HG02571 (cell line): ENCODE measurements around the gene BRICD5.

Source experiments
- ATAC-seq: cut with Tn5 transposase; IDR thresholded peaks from one replicate; pipeline ENCODE4 v1.9.1; 2021; ENCODE audit warnings: mild to moderate bottlenecking, moderate library complexity; ENCODE audit not compliant: unreplicated experiment

Gene BRICD5

DNA sequence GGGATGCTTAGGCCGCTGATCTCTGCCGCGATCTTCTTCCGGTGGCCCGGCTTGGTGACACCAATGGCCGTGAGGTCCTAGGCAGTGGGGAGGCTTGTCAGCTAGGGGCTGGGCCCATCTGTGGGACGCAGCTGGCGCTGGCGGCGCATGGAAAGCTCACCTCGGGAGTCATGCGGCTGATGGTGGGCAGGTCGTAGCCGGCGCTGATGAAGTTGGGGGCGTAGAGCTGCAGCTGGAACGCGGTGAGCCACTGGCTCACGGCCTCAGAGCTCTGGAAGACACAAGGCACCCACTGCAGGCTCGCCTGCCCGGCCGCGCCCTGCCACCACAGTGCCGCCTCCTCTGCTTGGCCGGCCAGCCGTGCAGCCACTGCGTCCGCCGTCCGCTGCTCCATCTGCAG, 27.0 kb downstream of the BRICD5 start:
- no peak for ATAC-seq

DNA sequence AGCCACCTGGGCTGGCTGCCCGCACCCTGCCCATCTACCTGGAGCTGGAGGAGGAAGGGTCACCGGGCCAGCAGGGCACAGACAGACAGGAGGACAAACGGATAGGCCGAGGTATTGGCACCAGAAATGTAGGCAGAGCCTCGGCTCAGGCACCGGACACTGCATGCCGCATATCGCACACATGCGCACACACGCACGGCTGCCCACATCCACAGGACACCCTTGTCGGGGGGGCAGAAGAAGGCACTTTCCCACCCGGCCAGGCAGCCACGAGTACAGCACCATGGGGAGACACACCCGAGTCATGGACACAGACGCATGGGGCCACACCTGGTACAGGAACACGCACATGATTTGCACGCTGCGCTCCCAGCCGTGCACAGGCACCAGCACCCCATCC, 28.7 kb downstream of the BRICD5 start:
- ATAC-seq = no peak

DNA sequence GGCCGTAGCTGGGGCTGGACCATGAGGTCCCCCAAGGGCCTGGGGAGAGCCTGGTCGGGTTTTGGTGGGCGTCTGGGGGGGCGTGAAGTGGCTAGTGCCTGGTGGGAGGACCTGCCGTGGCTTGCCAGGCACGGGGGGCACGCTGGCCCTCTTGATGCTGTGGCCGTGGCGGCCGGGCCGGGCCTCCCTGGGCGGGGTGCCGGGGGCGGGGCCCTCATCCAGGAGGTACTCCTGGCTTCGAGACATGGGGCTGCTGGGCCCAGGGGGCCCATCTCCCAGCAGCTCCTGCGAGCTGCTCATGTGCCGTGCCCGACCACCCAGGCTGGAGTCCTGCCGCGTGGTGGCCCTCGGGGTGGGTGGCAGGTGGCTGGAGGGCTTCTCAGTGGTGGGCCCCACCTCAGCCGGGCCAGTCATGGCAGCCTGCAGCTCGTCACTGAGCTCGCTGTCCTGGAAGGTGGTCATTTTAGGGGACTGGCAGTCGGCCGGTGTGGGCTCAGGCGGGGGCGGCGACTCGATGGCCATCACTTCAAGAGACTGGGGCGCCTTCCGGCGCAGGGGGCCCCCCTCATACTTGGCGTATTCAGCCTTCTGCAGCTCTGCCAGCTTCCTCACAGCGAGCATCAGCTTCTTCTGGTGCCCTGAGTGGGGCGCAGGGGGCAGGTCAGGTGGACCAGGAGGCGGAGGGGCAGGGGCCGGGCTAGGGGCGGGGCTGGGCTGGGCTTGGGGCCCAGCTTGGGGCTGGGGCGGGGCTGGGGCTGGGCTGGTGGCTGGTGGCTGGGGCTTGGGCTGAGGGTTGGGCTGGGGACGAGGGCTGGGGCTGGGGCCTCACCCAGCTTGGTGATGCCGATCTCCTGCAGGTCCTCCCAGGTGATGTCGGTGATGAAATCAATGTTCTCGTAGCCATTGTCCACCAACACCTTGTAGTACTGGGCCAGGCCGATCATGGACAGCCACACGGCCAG, 29.4 kb downstream of the BRICD5 start:
- ATAC-seq = no peak

DNA sequence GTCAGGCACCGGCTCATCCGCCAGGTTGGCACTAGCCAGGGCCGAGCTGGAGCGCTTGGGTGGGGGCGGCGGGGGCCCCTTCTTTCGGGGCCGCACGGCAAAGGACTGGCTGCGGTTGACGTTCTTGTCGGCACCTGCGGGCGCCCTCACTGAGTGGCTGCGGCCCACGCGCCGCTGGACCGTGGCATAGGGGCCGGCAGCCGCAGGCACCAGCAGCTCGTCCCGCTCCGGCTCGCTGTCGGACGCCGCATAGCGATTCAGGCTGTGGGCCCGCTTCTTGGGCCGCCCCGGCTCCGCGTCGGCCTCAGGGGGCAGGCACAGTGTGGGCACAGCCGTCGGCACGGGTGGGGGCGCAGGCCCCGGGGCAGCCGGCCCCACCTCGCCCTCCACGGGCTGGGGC, 30.2 kb downstream of the BRICD5 start:
- no peak for ATAC-seq

DNA sequence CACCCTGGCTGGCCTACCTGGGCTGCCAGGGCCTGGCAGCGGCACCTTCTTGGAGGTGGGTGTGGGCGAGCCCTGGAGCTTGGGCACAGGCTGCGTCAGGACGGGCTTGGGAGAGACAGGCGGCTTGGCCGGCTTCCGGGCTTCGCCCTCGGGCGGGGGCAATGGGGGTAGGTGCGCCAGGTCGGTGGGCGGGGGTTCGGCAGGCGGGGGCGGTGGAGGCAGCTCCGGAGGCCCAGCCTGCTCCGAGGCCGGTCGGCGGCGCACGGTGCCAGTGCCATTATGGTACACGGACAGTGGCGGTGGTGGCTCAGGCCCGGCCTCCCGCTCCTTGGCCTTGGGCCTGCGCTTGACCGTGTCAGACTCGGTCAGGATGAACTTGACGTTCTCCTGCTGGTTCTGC, 31.1 kb downstream of the BRICD5 start:
- ATAC-seq = no peak

DNA sequence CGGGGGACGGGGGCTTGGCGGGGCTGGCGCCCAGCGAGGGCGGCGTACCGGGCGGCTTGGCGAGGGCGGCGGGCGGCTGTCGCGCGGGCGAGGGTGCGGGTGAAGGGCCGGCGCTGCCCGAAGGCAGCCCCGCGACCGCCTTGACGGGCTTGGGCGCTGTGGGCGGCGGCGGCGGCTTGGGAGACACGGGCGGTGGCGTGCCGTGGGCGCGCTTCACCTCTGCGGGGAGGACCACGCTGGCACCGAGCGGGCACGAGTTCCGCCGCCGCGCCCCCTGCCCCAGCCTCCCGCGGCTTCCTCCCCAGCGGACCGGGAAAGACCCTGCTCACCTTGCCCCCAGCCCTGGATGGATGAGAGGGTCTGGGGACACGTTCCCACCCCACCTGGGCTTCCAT, 31.6 kb downstream of the BRICD5 start:
- ATAC-seq = no peak

DNA sequence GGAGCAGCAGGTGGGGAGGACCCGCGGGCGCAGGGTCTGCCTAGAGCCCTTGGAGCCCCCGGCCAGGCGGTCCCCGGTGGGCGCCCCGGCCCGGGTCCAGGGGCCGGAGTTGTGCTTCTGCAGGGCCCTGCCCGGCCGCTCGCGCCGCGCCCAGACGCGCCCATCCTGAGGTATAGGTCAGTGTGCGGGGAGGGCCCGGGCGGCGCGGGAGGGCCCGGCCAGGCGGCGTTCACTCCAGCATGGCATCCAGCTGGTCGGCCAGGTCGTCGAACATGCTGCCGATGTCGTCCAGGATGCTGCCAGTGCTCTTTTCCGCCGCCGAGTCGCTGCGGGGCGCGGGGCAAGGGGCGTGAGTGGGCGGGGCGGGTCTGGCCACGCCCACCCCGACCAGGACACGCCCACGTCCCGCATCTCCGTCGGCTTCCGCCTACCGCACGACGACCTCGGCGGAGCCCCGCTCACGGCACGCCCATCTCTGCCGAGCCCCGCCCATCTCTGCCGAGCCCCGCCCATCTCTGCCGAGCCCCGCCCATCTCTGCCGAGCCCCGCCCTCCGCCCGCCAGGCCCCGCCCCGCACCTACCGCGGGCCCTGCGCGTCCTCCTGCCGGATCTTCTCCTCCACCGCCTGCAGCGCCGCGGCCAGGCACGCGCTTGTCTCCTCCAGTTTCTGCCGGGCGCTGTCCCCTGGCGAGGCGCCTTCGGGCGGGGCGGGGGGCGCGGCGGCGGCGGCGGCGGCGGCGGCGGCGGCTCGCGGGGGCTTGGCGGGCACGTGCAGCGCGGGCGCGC, 32.1 kb downstream of the BRICD5 start:
- ATAC-seq = no peak

DNA sequence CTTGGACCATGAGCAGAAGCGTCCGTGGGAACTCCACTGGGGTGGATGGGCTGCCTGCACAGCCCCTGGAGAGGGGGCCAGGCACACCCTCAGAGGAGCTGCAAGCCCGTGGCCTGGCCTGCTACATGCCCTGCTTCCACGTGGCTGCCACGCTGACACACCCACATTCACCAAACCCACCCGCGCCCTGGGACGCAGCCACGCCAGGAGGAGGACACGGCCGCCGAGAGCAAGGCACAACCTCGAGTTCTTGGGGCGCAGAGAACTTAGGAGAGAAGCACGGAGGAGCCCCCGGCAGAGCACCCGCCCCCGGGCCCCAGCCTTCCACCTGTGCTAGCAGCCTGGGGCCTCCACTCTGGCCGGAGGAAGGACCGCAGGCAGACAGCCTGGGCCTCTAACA, 33.1 kb downstream of the BRICD5 start:
- ATAC-seq = no peak

DNA sequence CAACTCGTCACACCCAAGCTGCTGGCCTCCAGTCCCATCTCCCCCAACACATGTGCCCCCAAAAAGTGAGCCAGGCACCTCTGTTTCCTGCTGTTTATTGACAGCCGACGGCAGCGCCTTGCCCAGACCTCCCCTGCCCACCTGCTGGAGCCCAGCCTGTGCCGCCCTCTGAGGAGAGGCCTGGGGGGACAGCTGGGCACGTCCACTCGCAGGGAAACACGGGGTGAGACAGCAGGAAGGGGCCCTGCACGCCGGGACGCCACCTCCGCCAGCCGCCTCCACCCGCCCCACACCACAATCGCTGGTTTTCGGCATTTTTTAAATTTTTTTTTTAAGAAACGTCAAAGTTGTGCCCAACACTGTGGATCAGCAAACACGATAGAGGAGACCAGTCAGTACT, 33.6 kb downstream of the BRICD5 start:
- no peak for ATAC-seq

DNA sequence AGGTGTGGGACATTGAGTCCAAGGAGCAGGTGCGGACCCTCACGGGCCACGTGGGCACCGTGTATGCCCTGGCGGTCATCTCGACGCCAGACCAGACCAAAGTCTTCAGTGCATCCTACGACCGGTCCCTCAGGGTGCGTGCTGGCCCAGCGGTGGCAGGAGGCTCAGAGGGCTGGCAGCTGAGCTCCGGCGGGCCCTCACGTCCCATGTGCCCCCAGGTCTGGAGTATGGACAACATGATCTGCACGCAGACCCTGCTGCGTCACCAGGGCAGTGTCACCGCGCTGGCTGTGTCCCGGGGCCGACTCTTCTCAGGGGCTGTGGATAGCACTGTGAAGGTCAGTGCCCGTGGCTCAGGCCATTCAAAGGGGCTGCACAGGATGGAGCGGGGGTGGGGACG, 34.6 kb downstream of the BRICD5 start:
- ATAC-seq = no peak

DNA sequence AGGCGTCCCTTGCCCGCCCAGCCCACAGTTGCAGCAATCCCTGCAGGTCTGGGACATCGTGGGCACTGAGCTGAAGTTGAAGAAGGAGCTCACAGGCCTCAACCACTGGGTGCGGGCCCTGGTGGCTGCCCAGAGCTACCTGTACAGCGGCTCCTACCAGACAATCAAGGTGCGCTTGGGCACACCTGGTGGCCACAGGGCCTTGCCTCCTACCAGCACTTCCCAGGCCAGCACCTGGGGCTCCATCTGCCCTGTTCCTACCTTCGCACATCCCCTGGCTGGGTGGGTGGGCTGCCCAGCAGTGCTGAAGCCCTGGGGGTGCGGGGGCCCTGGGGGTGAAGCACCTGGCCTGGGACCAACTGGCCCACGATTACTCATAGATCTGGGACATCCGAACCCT, 35.2 kb downstream of the BRICD5 start:
- ATAC-seq = no peak

DNA sequence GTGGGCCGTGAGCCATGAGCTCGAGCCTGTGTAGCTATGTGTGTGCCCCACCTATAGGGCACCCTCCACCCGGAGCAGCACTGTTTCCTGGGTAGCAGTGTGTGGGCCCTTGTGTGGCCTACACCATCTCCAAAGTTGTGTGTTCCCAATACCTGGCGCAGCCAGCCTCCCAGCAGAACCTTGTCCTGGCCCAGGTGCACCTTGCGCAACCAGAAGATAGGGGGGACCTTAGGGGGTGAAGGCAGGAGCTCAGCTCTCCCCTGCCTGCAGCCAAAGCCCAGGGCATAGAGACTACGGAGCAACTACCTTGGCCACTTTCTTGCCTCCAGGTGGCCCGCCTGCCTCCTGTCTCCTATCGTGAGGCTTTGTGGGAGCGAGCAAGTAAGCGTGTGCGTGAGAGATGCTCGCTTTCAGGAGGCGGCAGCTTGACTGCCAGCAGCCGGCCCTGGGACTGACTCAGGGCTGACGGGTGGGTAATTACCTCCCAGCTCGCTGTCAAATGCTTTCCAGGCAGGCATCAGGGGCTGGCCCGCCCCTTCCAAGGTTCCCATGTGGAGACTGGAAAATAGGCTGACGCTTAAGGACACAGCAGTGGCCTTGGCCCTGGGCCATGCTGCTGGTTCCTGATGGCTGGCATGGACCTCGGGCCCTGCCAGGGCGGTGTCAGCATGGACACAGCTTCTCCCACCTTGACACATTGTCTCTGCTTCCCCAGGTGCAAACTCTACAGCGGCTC, 36.1 kb downstream of the BRICD5 start:
- ATAC-seq = no peak

DNA sequence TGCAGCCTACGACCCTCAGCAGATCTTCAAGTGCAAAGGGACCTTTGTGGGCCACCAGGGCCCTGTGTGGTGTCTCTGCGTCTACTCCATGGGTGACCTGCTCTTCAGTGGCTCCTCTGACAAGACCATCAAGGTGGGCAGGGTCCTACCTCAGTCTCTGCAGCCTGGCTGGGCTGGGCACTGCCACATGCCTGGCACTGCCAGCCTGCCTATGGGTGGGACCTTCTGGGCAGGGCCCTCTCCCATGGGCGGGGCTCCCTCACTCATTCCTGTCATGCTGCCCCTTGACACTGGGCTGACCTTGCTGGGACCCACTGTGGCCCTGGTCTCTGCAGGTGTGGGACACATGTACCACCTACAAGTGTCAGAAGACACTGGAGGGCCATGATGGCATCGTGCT, 36.7 kb downstream of the BRICD5 start:
- ATAC-seq = no peak

DNA sequence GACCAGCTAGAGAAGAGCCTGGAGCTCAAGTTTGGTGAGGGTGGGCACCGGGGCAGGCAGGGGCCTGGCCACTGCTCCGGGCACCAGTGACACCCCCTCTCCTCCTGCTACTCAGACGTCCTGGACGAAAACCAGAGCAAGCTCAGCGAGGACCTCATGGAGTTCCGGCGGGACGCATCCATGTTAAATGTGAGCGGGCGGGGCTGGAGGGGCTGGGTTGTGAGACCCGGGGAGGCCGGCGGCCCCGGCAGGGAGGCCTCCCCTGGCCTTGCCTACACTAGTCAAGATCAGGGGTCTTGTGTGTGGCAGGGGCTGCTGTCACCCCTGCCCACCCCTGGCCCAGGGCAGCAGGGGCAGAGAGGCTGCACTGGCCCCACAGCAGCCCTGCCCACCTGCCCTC, 37.3 kb downstream of the BRICD5 start:
- no peak for ATAC-seq

DNA sequence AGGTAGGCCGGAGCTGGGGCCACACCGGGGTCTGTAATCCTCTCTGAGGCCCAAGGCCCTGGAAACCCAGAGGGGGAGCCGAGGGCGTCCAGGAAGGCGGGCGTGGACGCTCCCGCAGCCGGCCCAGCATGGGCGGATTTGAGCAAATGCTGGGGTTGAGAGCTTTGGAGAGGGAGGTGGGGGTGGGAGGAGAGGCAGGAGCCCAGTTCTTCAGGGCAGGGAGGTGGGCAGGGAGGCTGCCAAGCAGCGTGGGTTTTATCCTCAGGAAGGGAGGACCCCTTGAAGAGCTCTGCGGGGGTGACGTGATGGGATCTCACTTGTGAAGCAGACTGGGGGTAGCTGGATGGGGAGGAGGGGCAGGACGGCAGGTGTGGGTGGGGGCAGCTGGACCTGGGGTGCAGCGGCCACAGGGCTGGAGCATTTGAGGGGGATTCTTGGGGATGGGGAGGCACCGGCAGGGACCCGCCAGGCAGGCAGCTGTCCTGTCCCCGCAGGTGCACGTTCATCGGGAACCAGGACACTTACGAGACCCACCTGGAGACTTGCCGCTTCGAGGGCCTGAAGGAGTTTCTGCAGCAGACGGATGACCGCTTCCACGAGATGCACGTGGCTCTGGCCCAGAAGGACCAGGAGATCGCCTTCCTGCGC, 37.9 kb downstream of the BRICD5 start:
- ATAC-seq = no peak

DNA sequence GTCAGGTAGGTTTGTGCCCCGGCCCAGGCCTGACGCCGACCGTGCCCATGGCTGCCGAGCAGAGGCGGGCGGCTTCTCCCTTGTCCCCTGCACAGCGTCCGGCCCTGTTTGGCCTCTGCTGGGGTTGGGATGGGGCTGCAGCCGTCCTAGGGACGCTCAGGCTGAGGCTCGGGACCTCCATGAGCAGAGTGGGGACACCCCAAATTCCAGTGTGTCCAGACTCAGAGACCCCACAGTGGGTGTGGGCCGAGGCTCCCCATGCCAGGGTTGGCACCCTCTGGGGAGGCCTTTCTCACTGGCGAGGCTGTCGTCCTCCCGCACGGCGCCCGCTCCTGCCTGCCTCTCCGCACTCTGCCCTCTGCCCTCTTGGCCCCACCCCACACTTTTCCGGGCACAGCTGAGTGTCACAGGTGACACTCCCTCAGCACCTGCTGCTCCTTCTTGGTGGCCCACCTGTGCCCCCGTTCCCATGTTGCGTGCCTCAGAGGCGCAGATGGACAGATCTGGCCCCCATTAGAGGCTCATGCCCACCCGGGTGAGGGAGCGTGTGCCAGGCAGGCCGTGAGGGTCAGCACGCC, 39.0 kb downstream of the BRICD5 start:
- no peak for ATAC-seq

DNA sequence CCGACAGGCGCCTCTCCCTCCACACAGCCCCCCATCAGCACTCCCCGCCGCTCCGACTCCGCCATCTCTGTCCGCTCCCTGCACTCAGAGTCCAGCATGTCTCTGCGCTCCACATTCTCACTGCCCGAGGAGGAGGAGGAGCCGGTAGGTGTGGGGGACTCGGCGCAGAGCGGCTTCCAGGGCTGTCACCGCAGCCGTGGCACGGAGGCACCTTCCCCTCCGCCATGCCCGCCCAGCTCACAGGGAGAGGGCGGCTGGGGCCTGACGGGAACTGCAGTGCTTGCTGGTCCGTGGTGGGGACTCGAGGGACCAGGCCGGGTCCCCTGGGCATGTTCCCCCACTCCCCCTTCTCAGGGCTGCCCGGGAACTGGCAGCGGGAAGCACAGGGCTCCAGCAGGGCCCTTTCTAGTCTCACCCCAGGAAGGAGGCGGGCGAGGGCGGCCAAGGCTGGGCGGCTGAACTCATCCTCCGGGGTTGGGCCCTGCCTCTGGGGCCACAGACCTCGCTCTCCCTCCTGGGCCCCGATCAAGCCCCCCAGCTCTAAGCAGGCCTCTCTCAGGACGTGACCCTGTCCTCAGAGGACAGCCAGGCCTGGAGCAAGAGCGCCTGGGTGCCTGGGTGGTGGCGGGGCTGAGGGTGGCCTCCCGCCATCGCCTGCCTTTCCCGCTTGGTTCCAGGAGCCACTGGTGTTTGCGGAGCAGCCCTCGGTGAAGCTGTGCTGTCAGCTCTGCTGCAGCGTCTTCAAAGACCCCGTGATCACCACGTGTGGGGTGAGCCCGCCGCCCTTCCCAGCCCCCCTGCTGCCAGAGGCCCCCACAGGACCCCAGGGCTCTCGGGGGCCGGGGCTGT, 39.9 kb downstream of the BRICD5 start:
- no peak for ATAC-seq

DNA sequence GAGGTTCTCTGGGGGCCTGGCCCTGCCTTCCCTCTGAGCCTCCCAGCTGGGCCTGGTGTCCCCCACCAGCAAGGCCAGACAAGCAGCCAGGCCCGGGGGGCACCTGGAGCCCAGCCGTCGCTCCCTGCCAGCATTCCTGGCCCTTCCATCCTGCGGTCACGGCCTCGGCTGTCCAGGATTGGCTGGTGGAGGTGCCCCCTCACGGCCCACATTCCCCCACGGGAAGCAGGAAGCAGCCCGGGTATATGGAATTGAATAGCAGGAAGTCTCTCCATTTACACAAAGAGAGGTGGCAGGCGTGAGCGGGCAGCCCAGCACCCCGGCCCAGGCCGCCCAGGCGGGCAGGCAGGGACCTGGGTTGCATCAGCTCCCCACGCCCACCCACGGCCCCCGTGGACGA, 40.6 kb downstream of the BRICD5 start:
- no peak for ATAC-seq

DNA sequence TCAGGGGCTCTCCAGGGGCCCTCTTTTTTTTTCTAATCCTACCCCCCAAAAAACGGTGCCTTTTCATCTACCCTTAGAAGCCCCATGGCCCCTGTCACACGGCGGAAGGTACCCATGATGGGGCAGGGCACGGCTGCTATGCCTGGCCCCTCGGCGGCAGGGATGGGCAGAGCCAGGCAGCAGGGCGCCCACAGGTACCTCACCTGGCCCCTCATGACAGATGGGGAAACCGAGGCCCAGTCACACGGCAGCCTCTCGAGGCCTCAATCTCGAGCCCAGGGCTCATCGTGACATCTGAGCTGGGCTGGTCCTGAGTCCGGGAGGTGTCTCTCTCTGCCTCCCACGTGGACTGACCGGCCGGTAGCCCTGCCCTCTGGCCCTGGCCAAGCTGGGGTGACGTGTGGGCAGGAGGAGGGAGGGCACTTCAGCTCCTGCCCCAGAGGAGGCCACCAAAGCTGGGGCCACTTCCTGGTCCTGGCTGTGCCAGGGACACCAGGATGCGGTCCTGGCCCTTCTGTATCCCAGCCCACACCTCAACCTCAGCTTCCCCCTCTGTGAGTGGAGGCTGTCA, 43.5 kb downstream of the BRICD5 start:
- ATAC-seq = no peak
